ENCODE data around the gene ARHGAP25.
"Not testable (repeated sequence)": the region's sequence is repeated elsewhere in the genome, so short reads cannot be mapped to it uniquely, and the experiment has no call there.

ARHGAP25 gene

GRCh38 chr2:68800027-68800401 is 65.4 kb downstream of the ARHGAP25 start:
- Histone ChIP-seq H3K9me2 (replicated peaks; ENCODE audit: insufficient read depth, low read length) (no peaks in the 10 kb centered on the region), H3F3A (ENCODE audit: insufficient read depth) (no peaks in the 10 kb centered on the region; the same call in 1 of the 2 replicates), H3K36me3 (ENCODE audit: low read length) (peaks cover 20% of the 10 kb centered on the region; the same call in 1 of the 2 replicates), H3K9me3 (ENCODE audit: insufficient read depth, low read length) (no peaks in the 10 kb centered on the region), H3K4me2 (ENCODE audit: low read depth, low read length, poor library complexity, severe bottlenecking) (no peak overlapping the region), H3K27me3 (ENCODE audit: low read length) (no peaks in the 10 kb centered on the region), H3K79me2 (ENCODE audit: insufficient read depth, low read length) (peaks cover 36% of the 10 kb centered on the region), H2AFZ (ENCODE audit: low read depth, low read length, severe bottlenecking) (no peak overlapping the region), H3K4me3 (ENCODE audit: insufficient read depth, low read length, poor library complexity, severe bottlenecking) (no peak overlapping the region), H3K27ac (ENCODE audit: low read depth, low read length) (no peak overlapping the region), H4K20me1 (ENCODE audit: low read depth, low read length) (no peaks in the 10 kb centered on the region), H3K9ac (ENCODE audit: low read length) (no peak overlapping the region)
- TF ChIP-seq CTCF (IDR thresholded peaks at IDR 0.05; ENCODE audit: insufficient read depth, low read length, poor library complexity, severe bottlenecking) = no peak
- no peak for TF ChIP-seq EZH2phosphoT487 (conservative IDR thresholded peaks at IDR 0.05; ENCODE audit: low read length)

- Histone ChIP-seq H3K4me2 (ENCODE audit: low read depth, low read length, poor library complexity, severe bottlenecking) (no peak overlapping the region), H3F3A (ENCODE audit: insufficient read depth) (no peaks in the 10 kb centered on the region; the same call in 1 of the 2 replicates), H3K27ac (ENCODE audit: low read depth, low read length) (no peak overlapping the region), H2AFZ (ENCODE audit: low read depth, low read length, severe bottlenecking) (no peak overlapping the region), H3K9me3 (ENCODE audit: insufficient read depth, low read length) (no peaks in the 10 kb centered on the region), H3K36me3 (ENCODE audit: low read length) (peaks cover 20% of the 10 kb centered on the region; the same call in 1 of the 2 replicates), H3K9ac (ENCODE audit: low read length) (no peak overlapping the region), H3K79me2 (ENCODE audit: insufficient read depth, low read length) (peaks cover 32% of the 10 kb centered on the region), H3K9me2 (replicated peaks; ENCODE audit: insufficient read depth, low read length) (no peaks in the 10 kb centered on the region), H3K4me3 (ENCODE audit: insufficient read depth, low read length, poor library complexity, severe bottlenecking) (no peak overlapping the region), H4K20me1 (ENCODE audit: low read depth, low read length) (no peaks in the 10 kb centered on the region), H3K27me3 (ENCODE audit: low read length) (no peaks in the 10 kb centered on the region)
- TF ChIP-seq EZH2phosphoT487 (conservative IDR thresholded peaks at IDR 0.05; ENCODE audit: low read length) (no peak), CTCF (IDR thresholded peaks at IDR 0.05; ENCODE audit: insufficient read depth, low read length, poor library complexity, severe bottlenecking) (no peak)
Observed at GRCh38 chr2:68800517-68800916, 65.9 kb downstream of the ARHGAP25 start.

GRCh38 chr2:68802161-68802560 is 67.5 kb downstream of the ARHGAP25 start:
- H3K27me3 ChIP-seq (ENCODE audit: low read length); H3K27ac ChIP-seq (ENCODE audit: low read depth, low read length); H2AFZ ChIP-seq (ENCODE audit: low read depth, low read length, severe bottlenecking); H3F3A ChIP-seq (ENCODE audit: insufficient read depth); H3K9ac ChIP-seq (ENCODE audit: low read length); H3K4me2 ChIP-seq (ENCODE audit: low read depth, low read length, poor library complexity, severe bottlenecking); H3K9me3 ChIP-seq (ENCODE audit: insufficient read depth, low read length); H4K20me1 ChIP-seq (ENCODE audit: low read depth, low read length); H3K4me3 ChIP-seq (ENCODE audit: insufficient read depth, low read length, poor library complexity, severe bottlenecking); H3K9me2 ChIP-seq (replicated peaks; ENCODE audit: insufficient read depth, low read length): not testable (repeated sequence)
- H3K79me2 ChIP-seq (ENCODE audit: insufficient read depth, low read length) = peaks cover 16% of the 10 kb centered on the region; the same call in 1 of the 2 replicates
- peaks cover 24% of the 10 kb centered on the region for H3K36me3 ChIP-seq (ENCODE audit: low read length)

GRCh38 chr2:68805025-68805424 is 70.4 kb downstream of the ARHGAP25 start:
- Histone ChIP-seq H3K4me2 (ENCODE audit: low read depth, low read length, poor library complexity, severe bottlenecking) (no peak overlapping the region), H3K9me3 (ENCODE audit: insufficient read depth, low read length) (no peaks in the 10 kb centered on the region), H3K36me3 (ENCODE audit: low read length) (peaks cover 30% of the 10 kb centered on the region), H4K20me1 (ENCODE audit: low read depth, low read length) (no peaks in the 10 kb centered on the region), H3K27ac (ENCODE audit: low read depth, low read length) (no peak overlapping the region), H3K79me2 (ENCODE audit: insufficient read depth, low read length) (no peaks in the 10 kb centered on the region), H3K9me2 (replicated peaks; ENCODE audit: insufficient read depth, low read length) (no peaks in the 10 kb centered on the region), H3K27me3 (ENCODE audit: low read length) (no peaks in the 10 kb centered on the region), H3K9ac (ENCODE audit: low read length) (no peak overlapping the region), H3K4me3 (ENCODE audit: insufficient read depth, low read length, poor library complexity, severe bottlenecking) (no peak overlapping the region), H2AFZ (ENCODE audit: low read depth, low read length, severe bottlenecking) (no peak overlapping the region), H3F3A (ENCODE audit: insufficient read depth) (peaks cover 2% of the 10 kb centered on the region; the same call in 1 of the 2 replicates)
- TF ChIP-seq EZH2phosphoT487 (conservative IDR thresholded peaks at IDR 0.05; ENCODE audit: low read length) (no peak), CTCF (IDR thresholded peaks at IDR 0.05; ENCODE audit: insufficient read depth, low read length, poor library complexity, severe bottlenecking) (no peak)

Data from SU-DHL-6 (cell line).